Measurements from ENCODE around the gene AGO3.
"Not testable (repeated sequence)": the region's sequence is repeated elsewhere in the genome, so short reads cannot be mapped to it uniquely, and the experiment has no call there.

AGO3 gene

DNA sequence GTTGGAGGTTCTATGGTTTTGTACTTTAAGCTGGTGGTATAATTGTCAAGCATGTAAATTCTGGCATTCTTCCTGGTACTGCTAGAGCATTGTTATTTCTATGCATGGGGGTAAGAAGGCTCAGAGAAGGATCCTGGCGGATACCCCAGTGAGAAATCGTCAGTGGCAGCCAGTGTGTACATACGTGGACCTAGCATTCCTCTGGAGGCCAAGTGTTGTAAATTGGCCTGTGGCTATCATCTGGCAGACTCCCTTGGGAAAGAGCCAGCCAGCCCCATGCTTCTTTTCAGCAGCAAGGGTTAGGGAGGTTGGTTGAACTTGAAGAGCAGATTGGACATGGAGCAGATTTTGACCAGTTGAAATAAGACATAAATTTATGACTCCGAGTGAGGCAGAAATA lies 5.2 kb upstream of the AGO3 start:
- DNase-seq (ENCODE audit: low spot score): no peak

DNA sequence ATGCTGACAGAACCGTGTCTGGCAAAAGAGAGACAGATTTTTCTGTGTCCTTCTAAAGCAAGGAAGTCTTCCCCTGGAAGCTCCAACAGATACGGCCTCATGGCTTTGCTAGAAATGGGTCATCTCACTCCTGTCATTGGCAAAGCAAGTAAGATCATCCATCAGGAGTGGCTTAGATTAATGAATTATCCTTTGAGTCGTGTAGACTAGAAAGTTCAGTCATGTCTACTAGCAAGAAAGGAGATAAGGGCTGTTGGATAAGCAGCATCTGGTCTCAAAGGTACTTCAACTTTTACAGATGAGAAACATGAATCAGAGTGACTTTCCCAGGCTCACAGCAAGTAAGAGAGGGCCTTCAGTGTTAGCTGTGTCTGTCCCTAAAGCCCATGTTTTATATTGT lies 3.4 kb upstream of the AGO3 start:
- DNase-seq (ENCODE audit: low spot score): no peak

- DNase-seq (ENCODE audit: low spot score): peak; percentile 53
Measured at GRCh38 chr1:35929730-35930592, 944 bp upstream of the AGO3 start.

GRCh38 chr1:35931446-35932157 lies 697 bp downstream of the AGO3 start:
- DNase-seq (ENCODE audit: low spot score): peak; percentile 67

DNA sequence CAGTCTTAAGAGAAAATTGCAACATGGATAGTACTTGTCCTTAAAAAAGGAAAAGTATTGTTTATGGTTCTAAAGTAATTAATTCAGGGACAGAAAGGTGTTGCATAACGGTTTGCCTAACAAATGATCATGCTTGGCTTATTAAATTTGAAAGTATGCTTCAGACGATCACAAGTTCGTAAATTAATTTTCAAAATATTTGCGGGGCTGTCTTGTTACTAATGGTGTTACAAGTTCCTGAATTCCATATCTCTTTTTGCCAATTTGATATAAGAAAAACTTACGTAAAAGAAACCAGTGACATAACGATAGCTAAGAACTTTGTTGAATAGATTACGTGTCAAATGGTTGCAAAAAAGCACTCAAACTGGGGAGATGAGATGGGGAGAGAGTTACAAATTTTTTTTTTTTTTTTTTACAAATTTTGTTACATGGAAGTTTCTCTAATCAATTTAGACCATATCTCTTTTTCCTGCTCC lies 1.3 kb downstream of the AGO3 start:
- DNase-seq (ENCODE audit: low spot score): no peak

DNA sequence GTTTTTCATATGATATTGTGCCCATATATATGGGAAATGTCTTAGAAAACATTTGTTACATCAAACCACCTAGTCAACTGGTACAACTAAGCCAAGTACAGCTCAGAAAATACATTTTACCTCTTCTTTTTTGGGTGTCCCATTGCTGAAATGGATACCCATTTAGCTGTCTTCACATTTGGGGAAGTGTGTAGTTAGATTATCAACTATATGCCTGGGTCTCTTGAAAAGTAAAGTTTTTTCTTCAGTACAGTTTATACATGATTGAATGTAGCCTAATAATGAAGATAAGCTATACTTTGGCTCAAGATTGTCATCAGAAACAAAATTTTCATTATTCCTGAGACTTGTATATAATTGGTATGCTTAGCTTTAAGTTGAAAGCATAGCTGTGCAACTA lies 2.0 kb downstream of the AGO3 start:
- DNase-seq (ENCODE audit: low spot score): no peak

DNA sequence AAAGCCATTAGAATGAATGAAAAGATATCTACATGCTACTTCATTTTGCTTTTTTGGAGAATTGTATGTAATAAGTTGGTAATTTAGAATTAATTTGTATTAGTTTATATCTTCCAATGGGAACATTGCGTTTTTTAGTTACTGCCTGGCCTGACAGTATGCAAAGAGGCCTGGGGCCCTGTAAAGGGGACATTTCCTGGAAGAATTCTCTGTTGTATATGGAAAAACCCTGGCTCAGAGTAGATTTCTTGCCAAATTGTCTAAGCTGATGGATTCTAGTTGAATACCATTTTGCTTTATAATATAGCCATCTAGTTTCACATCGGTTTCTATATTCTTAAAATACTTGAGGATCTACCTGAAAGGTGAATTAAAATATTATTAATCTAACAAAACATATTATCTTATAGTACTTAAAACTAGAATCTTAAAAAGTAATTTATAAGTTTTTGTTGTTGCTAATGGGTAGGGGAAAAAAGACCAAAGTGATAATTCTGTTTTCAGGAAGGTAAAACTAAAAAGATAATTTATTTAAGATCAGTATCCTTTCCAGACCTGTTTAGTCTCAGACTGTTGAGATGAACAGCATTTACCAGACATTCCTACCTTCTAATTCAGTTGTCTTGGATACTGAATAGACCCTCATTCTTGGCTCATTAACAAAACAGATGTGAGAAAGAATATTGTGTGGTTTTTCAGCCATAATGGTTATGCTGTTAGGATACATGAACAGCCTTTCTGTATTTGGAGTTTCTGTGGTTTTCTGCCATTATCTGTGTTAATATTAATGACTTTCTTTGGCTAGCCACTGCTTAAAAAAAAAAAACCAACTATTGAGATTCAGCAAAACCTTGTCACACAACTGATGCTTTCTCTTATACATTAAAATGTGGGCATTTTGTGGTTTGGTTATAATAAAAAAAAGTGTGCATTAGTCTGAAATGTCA lies 4.8 kb downstream of the AGO3 start:
- DNase-seq (ENCODE audit: low spot score): no peak

- DNase-seq (ENCODE audit: low spot score): no peak
Measured at GRCh38 chr1:35936838-35937237, 5.9 kb downstream of the AGO3 start.

DNA sequence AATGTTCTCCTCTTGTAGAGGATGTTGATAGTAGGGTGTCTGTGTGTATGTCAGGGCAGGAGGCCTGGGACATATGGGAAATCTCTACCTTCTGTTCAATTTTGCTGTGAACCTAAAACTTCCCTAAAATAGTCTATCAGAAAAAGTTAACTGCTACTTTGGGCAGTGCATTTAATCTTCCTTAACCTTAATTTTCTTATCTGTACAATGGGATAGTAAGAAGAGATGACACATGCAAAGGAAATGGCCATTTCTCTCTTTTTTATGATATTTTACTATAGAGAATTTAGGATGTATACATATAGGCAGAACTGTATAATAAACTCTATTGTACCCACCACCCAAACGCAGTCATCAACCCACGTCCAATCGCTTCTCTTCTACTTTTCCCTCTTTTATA lies 8.6 kb downstream of the AGO3 start:
- DNase-seq (ENCODE audit: low spot score): no peak

DNA sequence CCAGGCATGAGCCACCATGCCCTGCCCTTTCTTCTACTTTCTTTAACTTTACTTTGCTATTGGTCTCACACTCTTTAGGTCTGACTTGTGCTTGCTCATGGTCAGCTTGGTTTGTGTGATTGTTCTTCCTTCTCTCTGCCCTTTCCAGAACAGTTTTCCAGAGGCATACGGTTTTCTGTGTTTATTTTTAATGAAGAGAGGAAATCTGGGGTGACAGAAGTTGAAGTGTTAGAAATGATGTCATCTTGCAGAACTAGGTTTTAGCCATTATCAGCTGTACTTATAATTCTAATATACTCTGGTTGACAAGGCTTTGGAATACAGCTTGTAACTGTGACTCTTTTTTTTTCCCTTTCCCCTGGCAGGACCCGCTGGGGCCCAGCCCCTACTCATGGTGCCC lies 14.4 kb downstream of the AGO3 start:
- no peak for DNase-seq (ENCODE audit: low spot score)

DNA sequence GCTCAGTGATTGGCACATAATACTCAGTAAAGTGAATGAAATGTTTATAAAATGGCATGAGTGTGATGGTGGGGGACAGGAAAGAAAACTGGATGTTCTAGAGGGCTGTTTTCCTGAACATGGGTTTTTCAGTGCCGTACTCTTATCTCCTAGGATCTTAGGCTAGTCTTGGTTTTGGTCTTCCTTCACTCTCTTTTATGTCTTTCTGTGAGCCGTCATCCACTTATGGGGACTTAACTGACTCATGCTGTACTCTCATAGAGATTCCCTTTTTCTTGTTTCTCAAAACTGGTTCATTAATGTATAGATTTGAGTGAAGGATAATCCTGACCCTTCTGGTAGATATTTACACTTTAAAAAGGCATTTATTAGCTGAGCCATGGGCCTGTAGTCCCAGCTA lies 16.6 kb downstream of the AGO3 start:
- DNase-seq (ENCODE audit: low spot score): no peak

GRCh38 chr1:35958558-35958957 lies 27.7 kb downstream of the AGO3 start:
- no peak for DNase-seq (ENCODE audit: low spot score)

DNA sequence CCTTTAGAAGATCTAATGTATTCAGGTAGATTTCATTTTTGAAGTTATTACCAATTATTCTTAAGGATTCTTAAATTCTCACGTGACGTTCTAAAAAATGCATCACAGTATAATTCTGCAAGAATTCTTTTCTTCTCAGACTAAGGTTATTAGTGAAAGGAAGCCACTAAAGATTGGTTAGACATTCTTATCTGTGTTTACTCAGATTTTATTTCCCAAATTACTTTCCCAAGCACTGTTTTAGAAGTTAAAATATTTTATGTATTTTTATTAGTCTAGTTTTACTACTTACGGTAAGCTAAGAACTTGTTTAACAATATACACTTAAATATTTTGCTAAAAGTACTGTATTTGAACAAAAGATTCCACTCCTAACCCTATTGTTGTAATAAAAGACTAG lies 28.4 kb downstream of the AGO3 start:
- DNase-seq (ENCODE audit: low spot score): no peak

- DNase-seq (ENCODE audit: low spot score): no peak
Measured at GRCh38 chr1:35962952-35963351, 32.0 kb downstream of the AGO3 start.

GRCh38 chr1:35964277-35964676 lies 33.4 kb downstream of the AGO3 start:
- not testable (repeated sequence) for DNase-seq (ENCODE audit: low spot score)

GRCh38 chr1:35968396-35968795 lies 37.5 kb downstream of the AGO3 start:
- no peak for DNase-seq (ENCODE audit: low spot score)

DNA sequence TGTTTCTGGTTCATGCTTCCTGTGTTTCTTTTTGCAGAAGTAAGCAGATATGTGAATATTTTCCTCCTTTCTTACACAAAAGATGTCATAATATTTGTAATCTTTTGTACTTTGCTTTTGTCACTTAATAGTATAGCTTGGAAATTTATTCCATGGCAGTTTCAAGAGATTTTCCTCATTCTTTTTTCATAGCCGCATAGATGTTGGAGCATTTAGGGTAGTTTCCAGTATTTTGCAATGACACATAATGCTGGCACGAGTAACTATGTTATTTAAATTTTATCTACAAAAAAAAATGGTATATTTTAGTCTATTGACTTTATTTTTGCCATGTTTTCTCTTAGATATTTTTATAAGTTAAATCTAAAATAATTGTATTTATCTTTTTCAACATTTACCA lies 40.7 kb downstream of the AGO3 start:
- no peak for DNase-seq (ENCODE audit: low spot score)

- not testable (repeated sequence) for DNase-seq (ENCODE audit: low spot score)
Measured at GRCh38 chr1:35972631-35973030, 41.7 kb downstream of the AGO3 start.

DNA sequence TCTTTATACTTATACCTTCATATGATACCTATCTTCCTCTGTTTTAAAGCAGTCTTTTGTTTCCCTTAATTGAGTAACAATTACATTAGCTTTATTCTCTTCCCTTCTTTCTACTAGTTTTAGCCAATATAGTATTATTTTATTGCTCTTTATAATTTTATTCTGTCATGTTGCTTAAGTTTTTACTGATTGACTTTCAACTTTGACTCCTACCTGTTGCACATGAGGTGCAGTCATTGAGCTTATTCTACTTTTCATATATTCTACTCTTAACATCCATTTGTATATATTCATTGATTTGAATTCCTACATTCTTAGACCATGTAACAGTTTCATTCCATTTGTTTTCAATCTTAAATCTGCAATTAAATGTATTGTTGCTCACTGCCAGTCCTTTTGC lies 49.2 kb downstream of the AGO3 start:
- no peak for DNase-seq (ENCODE audit: low spot score)

DNA sequence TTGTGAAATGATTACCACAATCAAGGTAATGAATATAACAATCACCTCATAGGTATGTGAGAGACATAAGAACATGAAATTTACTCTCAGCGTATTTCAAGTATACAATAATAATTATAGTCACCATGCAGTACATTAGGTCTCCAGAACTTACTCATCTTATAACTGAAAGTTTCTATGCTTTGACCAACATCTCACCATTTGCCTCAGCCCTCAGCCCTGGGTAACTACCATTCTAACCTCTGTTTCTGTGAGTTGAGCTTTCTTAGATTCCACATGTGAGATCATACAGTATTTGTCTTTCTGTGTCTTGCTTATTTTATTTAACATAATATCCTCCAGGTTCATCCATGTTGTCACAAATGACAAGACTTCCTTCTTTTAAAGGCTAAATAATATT lies 57.3 kb downstream of the AGO3 start:
- DNase-seq (ENCODE audit: low spot score): no peak

- no peak for DNase-seq (ENCODE audit: low spot score)
Measured at GRCh38 chr1:36006941-36007500, 76.1 kb downstream of the AGO3 start.

DNA sequence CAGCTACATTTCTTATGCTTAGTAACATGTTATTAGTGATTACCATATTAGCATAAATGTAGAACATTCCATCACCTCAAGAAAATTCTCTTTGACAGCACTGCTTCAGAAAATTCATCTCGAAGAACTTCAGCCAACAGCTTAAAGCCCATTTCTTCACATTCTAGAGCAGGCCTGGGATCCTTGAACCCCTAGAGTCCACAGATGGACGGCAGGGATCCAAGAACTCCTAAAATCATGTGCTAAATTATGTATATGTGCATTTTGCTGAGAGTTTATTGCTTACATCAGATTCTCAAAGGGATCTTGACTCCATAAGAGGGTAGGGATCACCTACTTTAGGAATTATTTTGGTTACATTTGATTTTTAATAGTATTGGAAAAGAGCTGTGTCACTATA lies 76.8 kb downstream of the AGO3 start:
- DNase-seq (ENCODE audit: low spot score): no peak
